SK-N-SH (cell line): Measurements from ENCODE around the gene NOTCH2.
"Not testable (repeated sequence)": the region's sequence is repeated elsewhere in the genome, so short reads cannot be mapped to it uniquely, and the experiment has no call there.

Experiments
- EP300 ChIP-seq, 2 experiments: IDR thresholded peaks; 2 replicates each; pipeline versions ENCODE4 v1.4.0 to v1.6.1; 2012; ENCODE audit warnings: borderline replicate concordance in 1 of 2, low read depth in 1 of 2, low read length in 1 of 2
- POLR2AphosphoS5 ChIP-seq: IDR thresholded peaks from 2 replicates; pipeline ENCODE4 v1.6.1; 2012; ENCODE audit warnings: low read depth, low read length
- TCF12 ChIP-seq: IDR thresholded peaks from 2 replicates; pipeline ENCODE4 v1.4.0; 2012
- TF ChIP-seq, protein P1 (sequence below): IDR thresholded peaks from 2 replicates; pipeline ENCODE4 v1.6.1; 2012; ENCODE audit warnings: mild to moderate bottlenecking, low read depth, low read length, moderate library complexity
- TF ChIP-seq, protein P2 (sequence below): fragments of 200-600 bp; sonication (generic); IDR thresholded peaks from 2 replicates; pipeline ENCODE4 v1.6.1; 2017; ENCODE audit warnings: antibody characterized with exemption, mild to moderate bottlenecking, moderate library complexity
- TF ChIP-seq, protein P3 (sequence below): fragments of 150-350 bp; IDR thresholded peaks from 2 replicates; pipeline ENCODE4 v1.6.1; 2017; ENCODE audit warnings: antibody characterized with exemption, low read length, low read depth, borderline replicate concordance

DNA sequence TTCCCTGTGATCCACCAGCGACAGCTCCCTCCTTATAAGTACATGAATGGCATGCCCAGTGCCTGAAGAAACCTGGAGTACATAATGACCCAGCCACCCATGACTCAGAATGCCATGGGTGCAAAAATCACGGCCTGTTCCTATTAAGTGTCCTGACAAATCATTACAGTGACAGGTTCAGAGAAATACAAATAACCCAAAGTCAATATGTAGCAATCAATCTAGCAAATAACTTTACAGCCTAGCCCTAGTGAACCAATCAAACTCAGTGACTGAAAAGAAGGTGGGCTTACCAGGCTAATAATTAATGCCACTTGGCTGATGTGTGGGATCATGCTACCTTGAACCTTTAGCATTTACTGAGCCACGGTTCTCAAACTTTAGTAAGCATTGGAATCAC is 37.2 kb downstream of the NOTCH2 start:
- TF ChIP-seq TCF12; EP300 (IDR thresholded peaks at IDR 0.05; ENCODE audit: borderline replicate concordance in 1 of 2, low read depth in 1 of 2, low read length in 1 of 2); POLR2AphosphoS5: not testable (repeated sequence)
- TF ChIP-seq, protein P1, sequence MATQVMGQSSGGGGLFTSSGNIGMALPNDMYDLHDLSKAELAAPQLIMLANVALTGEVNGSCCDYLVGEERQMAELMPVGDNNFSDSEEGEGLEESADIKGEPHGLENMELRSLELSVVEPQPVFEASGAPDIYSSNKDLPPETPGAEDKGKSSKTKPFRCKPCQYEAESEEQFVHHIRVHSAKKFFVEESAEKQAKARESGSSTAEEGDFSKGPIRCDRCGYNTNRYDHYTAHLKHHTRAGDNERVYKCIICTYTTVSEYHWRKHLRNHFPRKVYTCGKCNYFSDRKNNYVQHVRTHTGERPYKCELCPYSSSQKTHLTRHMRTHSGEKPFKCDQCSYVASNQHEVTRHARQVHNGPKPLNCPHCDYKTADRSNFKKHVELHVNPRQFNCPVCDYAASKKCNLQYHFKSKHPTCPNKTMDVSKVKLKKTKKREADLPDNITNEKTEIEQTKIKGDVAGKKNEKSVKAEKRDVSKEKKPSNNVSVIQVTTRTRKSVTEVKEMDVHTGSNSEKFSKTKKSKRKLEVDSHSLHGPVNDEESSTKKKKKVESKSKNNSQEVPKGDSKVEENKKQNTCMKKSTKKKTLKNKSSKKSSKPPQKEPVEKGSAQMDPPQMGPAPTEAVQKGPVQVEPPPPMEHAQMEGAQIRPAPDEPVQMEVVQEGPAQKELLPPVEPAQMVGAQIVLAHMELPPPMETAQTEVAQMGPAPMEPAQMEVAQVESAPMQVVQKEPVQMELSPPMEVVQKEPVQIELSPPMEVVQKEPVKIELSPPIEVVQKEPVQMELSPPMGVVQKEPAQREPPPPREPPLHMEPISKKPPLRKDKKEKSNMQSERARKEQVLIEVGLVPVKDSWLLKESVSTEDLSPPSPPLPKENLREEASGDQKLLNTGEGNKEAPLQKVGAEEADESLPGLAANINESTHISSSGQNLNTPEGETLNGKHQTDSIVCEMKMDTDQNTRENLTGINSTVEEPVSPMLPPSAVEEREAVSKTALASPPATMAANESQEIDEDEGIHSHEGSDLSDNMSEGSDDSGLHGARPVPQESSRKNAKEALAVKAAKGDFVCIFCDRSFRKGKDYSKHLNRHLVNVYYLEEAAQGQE, result not testable (repeated sequence)
- TF ChIP-seq, protein P2, sequence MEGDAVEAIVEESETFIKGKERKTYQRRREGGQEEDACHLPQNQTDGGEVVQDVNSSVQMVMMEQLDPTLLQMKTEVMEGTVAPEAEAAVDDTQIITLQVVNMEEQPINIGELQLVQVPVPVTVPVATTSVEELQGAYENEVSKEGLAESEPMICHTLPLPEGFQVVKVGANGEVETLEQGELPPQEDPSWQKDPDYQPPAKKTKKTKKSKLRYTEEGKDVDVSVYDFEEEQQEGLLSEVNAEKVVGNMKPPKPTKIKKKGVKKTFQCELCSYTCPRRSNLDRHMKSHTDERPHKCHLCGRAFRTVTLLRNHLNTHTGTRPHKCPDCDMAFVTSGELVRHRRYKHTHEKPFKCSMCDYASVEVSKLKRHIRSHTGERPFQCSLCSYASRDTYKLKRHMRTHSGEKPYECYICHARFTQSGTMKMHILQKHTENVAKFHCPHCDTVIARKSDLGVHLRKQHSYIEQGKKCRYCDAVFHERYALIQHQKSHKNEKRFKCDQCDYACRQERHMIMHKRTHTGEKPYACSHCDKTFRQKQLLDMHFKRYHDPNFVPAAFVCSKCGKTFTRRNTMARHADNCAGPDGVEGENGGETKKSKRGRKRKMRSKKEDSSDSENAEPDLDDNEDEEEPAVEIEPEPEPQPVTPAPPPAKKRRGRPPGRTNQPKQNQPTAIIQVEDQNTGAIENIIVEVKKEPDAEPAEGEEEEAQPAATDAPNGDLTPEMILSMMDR, result not testable (repeated sequence)
- TF ChIP-seq, protein P3, sequence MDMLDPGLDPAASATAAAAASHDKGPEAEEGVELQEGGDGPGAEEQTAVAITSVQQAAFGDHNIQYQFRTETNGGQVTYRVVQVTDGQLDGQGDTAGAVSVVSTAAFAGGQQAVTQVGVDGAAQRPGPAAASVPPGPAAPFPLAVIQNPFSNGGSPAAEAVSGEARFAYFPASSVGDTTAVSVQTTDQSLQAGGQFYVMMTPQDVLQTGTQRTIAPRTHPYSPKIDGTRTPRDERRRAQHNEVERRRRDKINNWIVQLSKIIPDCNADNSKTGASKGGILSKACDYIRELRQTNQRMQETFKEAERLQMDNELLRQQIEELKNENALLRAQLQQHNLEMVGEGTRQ, result not testable (repeated sequence)
